ENCODE results near the gene PPAN. TPM values are rescaled to one million over a fixed set of nuclear protein-coding genes. Genes with fewer than 3 reads are reported as not detected.

PPAN gene
- total RNA-seq, 4 donors from 2014 or later = 38.7 to 61.3 (median 52.9) TPM

- intact Hi-C loops (cut with DNase I; ENCODE audit: low total_unique reads) = no loop called here
- no peak overlapping the region for H3K4me3 ChIP-seq (ENCODE audit: low read depth, poor library complexity, severe bottlenecking)
- no peak for DNase-seq (ENCODE audit: low spot score in 2 of 2)
- no peak for TF ChIP-seq POLR2A (IDR thresholded peaks at IDR 0.05)
- TF ChIP-seq CTCF (IDR thresholded peaks at IDR 0.05) = no peak
- 88 to 89% methylated on average over 30 to 37 of the region's 38 CpGs for WGBS, 2 donors
These were observed 31.9 kb downstream of the PPAN start for GRCh38 chr19:10137751-10138682.

DNA sequence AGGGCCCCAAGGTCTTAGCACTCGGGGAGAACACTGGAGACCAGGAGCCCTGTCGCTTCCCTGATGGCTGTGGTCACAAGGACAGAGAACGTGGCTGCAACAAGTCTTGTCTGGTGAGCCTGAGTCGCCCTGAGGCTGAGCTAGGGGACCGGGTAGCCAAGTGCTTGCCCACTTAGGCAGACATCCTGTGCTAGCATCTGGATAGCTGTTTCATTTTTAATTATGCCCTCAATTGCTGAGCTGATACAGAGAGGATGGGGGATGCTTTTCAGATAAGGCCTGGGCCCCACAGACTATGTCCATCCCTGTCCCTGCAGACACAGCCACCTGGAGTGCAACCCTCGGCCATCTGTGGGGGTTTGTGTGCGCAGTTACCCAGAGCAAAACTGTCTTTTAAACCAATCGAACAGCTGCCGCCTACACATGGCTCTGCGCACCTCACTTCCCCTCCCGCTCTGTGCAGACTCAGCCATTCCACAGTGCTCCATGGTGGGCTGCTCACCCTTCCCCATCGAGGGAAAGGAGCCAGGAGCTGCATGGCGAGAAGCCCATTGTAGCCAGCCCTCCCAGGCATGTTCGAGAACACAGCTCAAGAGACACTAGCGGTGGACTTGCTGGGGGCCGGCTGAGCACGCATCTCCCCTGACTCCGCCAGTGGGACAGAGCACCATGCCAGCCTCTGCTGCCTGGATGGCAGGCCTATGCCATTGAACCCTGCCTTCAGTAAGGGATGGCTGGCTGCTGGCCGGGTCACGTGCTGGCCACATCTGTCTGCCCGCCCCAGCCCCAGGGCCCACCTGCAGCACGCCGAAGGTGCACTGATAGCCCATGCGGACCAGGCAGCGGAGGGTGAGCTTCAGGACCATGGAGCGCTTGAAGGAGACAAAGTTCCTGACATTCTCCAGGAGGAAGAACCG, 33.0 kb downstream of the PPAN start:
- no peak for TF ChIP-seq POLR2A (IDR thresholded peaks at IDR 0.05)
- TF ChIP-seq CTCF (IDR thresholded peaks at IDR 0.05) = no peak
- intact Hi-C loops (cut with DNase I; ENCODE audit: low total_unique reads) = no loop called here
- WGBS, 2 donors = 96% methylated on average over 26 to 27 of the region's 27 CpGs
- H3K4me3 ChIP-seq (ENCODE audit: low read depth, poor library complexity, severe bottlenecking) = no peak overlapping the region
- no peak for DNase-seq (ENCODE audit: low spot score in 2 of 2)

DNA sequence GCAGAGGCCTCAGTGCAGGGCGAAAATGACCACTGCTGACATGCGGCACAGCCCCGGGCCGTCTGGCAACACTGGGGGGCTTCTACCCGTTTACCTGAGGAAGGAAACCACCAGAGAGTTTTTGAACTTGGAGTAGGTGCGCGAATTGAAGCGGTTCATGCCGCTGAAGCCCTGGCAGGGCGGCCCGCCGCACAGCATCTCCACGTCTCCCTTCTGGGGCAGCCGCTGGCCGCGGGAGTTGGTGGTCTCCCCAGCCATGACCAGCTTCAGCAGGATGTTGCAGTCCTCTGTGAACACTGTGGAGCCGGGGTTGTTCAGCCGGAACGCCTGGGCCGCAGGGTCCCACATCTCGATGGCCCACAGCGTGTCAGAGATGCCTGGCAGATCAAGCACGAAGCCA, 33.8 kb downstream of the PPAN start:
- WGBS, 2 donors = 95% methylated on average over 19 to 23 of the region's 23 CpGs
- H3K4me3 ChIP-seq (ENCODE audit: low read depth, poor library complexity, severe bottlenecking) = no peak overlapping the region
- TF ChIP-seq POLR2A (IDR thresholded peaks at IDR 0.05) = no peak
- TF ChIP-seq CTCF (IDR thresholded peaks at IDR 0.05) = no peak
- no peak for DNase-seq (ENCODE audit: low spot score in 2 of 2)
- intact Hi-C loops (cut with DNase I; ENCODE audit: low total_unique reads) = no loop called here

GRCh38 chr19:10141479-10141878, 35.3 kb downstream of the PPAN start:
- 89 to 90% methylated on average over 13 of the region's 13 CpGs for WGBS, 2 donors
- no peak for DNase-seq (ENCODE audit: low spot score in 2 of 2)
- H3K4me3 ChIP-seq (ENCODE audit: low read depth, poor library complexity, severe bottlenecking) = no peak overlapping the region
- TF ChIP-seq POLR2A (IDR thresholded peaks at IDR 0.05) = no peak
- TF ChIP-seq CTCF (IDR thresholded peaks at IDR 0.05) = no peak
- intact Hi-C loops (cut with DNase I; ENCODE audit: low total_unique reads) = no loop called here

DNA sequence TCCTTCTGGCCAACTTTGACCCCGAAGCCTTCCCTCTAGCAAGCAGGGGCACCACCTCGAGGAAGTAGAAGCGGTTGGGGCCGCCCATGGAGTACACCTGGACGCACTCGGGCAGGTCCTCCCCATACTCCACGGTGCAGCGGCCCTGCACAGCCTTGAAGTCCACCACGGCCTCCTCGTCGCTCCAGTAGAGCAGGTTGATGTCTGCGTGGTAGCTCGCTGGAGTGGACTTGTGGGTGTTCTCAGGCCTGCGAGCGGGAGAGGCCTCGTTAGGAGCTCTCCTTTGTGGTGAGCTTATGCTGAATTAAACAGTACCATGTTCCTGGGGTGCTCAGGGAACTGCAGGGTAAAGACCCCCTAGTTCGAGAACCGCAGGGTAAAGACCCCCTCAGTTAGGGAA, 35.8 kb downstream of the PPAN start:
- intact Hi-C loops (cut with DNase I; ENCODE audit: low total_unique reads) = no loop called here
- TF ChIP-seq CTCF (IDR thresholded peaks at IDR 0.05) (no peak), POLR2A (IDR thresholded peaks at IDR 0.05) (no peak)
- DNase-seq (ENCODE audit: low spot score in 2 of 2) = no peak
- no peak overlapping the region for H3K4me3 ChIP-seq (ENCODE audit: low read depth, poor library complexity, severe bottlenecking)
- 94 to 98% methylated on average over 17 to 18 of the region's 18 CpGs for WGBS, 2 donors

Data from lower leg skin (tissue), 4 donors.